Lung (tissue), 12 donors: ENCODE data around the gene PTPRD. TPM values are rescaled to one million over a fixed set of nuclear protein-coding genes. Genes with fewer than 3 reads are reported as not detected.

Experiments used
- ATAC-seq: fragments of 200-7000 bp; cut with Tn5 transposase; one replicate; pipeline ENCODE4 v1.9.1; 2020; ENCODE audit warnings: moderate number of reproducible peaks; ENCODE audit not compliant: insufficient read depth, low FRiP score
- DNase-seq, 3 donors: peaks; one replicate each; pipeline ENCODE4 v3.0.0-alpha.2; 2013 to 2017
- H3K27ac ChIP-seq, 2 donors: one replicate each; pipeline ENCODE4 v1.5.1; 2013; ENCODE audit warnings: mild to moderate bottlenecking in 2 of 2, moderate library complexity in 2 of 2, control low read depth in 1 of 2, inconsistent platforms in 1 of 2, low read depth in 1 of 2, low read length in 1 of 2
- H3K27me3 ChIP-seq, 3 donors: one replicate each; pipeline ENCODE4 v1.5.1; 2013; ENCODE audit warnings: low read length in 2 of 3; ENCODE audit not compliant: control insufficient read depth in 3 of 3, insufficient read depth in 3 of 3
- H3K36me3 ChIP-seq, 4 donors: one replicate each; pipeline ENCODE4 v1.5.1; 2013; ENCODE audit warnings: low read length in 4 of 4, mild to moderate bottlenecking in 1 of 4, moderate library complexity in 1 of 4; ENCODE audit not compliant: control insufficient read depth in 4 of 4, insufficient read depth in 4 of 4
- H3K4me1 ChIP-seq, 5 donors: one replicate each; pipeline ENCODE4 v1.5.1; 2013; ENCODE audit warnings: low read length in 5 of 5, mild to moderate bottlenecking in 2 of 5, moderate library complexity in 1 of 5; ENCODE audit not compliant: control insufficient read depth in 5 of 5, insufficient read depth in 5 of 5
- H3K4me3 ChIP-seq: one replicate; pipeline ENCODE4 v1.5.1; 2013; ENCODE audit warnings: mild to moderate bottlenecking, control low read depth, moderate library complexity
- H3K9ac ChIP-seq, 2 donors: one replicate each; pipeline ENCODE4 v1.5.1; 2013; ENCODE audit warnings: low read length in 2 of 2, control low read depth in 1 of 2; ENCODE audit not compliant: insufficient read depth in 1 of 2
- H3K9me3 ChIP-seq, 4 donors: one replicate each; pipeline ENCODE4 v1.5.1; 2013; ENCODE audit warnings: low read length in 3 of 4, mild to moderate bottlenecking in 1 of 4, moderate library complexity in 1 of 4; ENCODE audit not compliant: control insufficient read depth in 4 of 4, insufficient read depth in 3 of 4
- WGBS, 2 donors: extraction: QIAGEN DNeasy Blood & Tissue Kit; methylation state at CpG; one replicate each; pipeline ENCODE4 v1.1.7; 2013; 5-methylcytosine and 5-hydroxymethylcytosine counted together
- polyA plus RNA-seq, 2 donors: library from polyadenylated mRNA; stranded (reverse); fragments of 200-250 nt; gene quantifications; one replicate each; pipeline ENCODE4 v1.2.1, GENCODE V29; 2013
- total RNA-seq, 2 donors: library from RNA; depleted of rRNA in 1 of 2; stranded (reverse); fragments of >200 nt in 1 of 2; gene quantifications; one replicate each; pipeline ENCODE4 v1.2.1, GENCODE V29; 2014 to 2021
- TF ChIP-seq, protein P1 (sequence below): IDR thresholded peaks from 2 replicates; pipeline ENCODE4 v1.5.1; 2012; ENCODE audit warnings: mild to moderate bottlenecking; ENCODE audit errors: control extremely low read depth, extremely low read depth
- donor health status: control.
- donor health status: control.
- donor health status: Bipolar disorder and iron deficiency.
- donor health status: healthy.
- donor health status: DM: yes; HTN: yes; CAD: no.

The PTPRD gene
- total and polyA plus RNA-seq, 4 donors, result 1.9 to 145 (median 13.7) TPM

DNA sequence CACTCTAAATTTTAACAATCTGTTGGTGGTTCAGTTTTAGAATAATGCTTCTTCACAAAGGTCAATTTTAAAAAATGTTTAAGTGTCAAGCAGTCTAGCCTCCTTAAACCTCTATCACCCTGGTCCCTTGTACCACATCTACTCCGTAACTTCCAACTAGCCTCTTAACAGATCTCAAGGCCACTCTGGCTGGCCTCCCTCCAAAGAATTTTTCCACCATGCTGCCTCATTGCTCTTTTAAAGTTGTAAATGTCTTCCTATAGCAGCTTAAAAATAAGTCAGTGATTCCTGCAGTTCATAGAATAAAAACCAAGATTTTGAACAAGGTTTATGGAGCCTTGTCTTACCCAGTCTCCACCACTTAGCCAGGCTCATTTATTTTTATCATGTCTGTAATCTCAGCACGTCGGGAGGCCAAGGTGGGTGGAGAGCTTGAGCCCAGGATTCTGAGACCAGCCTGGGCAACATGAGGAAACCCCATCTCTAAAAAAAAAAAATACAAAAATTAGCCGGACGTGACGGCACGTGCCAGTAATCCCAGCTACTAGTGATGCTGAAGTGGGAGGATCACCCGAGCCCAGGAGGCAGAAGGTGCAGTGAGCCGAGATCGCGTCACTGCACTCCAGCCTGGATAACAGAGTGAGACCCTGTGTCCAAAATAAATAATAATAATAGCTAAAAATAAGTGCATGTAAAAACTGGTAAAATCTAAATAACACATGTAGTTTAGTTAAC lies 1888.4 kb downstream of the PTPRD start:
- 90 to 92% methylated on average over 11 of the region's 11 CpGs for WGBS, 2 donors
- TF ChIP-seq, protein P1, sequence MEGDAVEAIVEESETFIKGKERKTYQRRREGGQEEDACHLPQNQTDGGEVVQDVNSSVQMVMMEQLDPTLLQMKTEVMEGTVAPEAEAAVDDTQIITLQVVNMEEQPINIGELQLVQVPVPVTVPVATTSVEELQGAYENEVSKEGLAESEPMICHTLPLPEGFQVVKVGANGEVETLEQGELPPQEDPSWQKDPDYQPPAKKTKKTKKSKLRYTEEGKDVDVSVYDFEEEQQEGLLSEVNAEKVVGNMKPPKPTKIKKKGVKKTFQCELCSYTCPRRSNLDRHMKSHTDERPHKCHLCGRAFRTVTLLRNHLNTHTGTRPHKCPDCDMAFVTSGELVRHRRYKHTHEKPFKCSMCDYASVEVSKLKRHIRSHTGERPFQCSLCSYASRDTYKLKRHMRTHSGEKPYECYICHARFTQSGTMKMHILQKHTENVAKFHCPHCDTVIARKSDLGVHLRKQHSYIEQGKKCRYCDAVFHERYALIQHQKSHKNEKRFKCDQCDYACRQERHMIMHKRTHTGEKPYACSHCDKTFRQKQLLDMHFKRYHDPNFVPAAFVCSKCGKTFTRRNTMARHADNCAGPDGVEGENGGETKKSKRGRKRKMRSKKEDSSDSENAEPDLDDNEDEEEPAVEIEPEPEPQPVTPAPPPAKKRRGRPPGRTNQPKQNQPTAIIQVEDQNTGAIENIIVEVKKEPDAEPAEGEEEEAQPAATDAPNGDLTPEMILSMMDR, result no peak
- no peak for ATAC-seq
- peaks cover 0 to 3% (median under 1%) of the 10 kb centered on the region in 4 donors for H3K36me3 ChIP-seq
- H3K4me1 ChIP-seq, result peaks cover 0 to 4% (median 0%) of the 10 kb centered on the region in 5 donors
- DNase-seq, result peak in 1 of 3 donors; percentile 30
- H3K27ac ChIP-seq, result no peak overlapping the region
- H3K9ac ChIP-seq, result no peak overlapping the region
- H3K4me3 ChIP-seq, result no peak overlapping the region
- no peaks in the 10 kb centered on the region for H3K9me3 ChIP-seq
- peaks cover 0 to 3% (median 0%) of the 10 kb centered on the region in 3 donors for H3K27me3 ChIP-seq

DNA sequence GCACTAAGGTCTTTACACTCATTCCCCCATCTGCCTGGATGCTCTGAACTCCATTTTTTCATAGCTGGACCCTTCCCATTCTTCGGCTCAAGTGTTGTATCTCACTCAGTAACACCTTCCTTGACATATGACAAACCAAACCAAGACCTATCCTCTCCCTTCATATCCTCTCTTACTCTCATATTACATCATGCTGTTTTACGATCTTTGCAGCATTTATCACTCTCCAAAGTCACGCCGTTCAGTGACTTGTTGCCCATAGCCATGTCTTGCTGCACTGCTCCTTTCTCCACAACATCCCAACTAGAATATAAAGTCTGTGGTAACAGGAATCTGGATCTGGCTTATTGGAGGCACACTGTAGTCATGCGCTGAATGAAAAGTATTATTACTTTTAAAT lies 1889.6 kb downstream of the PTPRD start:
- Histone ChIP-seq H3K27ac (no peak overlapping the region), H3K9ac (no peak overlapping the region), H3K9me3 (no peaks in the 10 kb centered on the region), H3K36me3 (peaks cover 0 to 3% (median 0%) of the 10 kb centered on the region in 4 donors), H3K27me3 (peaks cover 0 to 3% (median 0%) of the 10 kb centered on the region in 3 donors), H3K4me1 (peaks cover 0 to 4% (median 0%) of the 10 kb centered on the region in 5 donors), H3K4me3 (no peak overlapping the region)
- ATAC-seq, result no peak
- 95 to 96% methylated on average over 5 of the region's 5 CpGs for WGBS, 2 donors
- DNase-seq, result no peak
- TF ChIP-seq, protein P1, result no peak

DNA sequence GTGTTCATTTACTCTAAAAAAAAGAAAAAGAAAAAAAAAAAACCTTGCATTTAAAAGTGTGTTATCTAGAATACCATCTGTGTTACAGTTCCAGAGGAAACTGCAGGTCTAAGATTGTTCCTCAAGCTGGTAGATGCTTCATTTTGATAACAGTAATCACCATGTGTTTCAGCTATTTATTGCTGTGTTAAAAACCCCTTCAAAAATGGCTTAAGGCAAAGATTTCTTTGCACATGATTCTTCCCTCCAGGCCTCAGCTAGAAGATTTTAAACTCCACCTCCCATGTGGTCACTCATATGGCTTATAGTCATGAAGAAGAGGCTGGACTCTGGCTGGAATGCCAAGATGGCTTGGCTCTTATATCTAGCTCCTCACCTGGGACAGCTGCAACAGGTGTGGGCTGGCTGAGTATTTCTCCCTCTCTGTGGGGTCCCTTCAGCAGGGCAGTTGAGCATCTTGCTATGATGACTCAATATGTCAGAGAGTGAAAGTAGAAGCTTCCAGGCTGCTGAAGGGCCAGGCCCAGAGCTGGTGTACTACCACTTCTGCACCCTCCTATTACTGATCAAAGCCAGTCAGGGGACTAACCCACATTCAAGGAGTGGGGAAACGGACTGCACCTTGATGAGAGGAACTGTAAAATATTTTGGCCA lies 1892.8 kb downstream of the PTPRD start:
- no peaks in the 10 kb centered on the region for H3K9me3 ChIP-seq
- TF ChIP-seq, protein P1, result no peak
- no peak for ATAC-seq
- H3K36me3 ChIP-seq, result no peaks in the 10 kb centered on the region
- H3K27ac ChIP-seq, result no peak overlapping the region
- peaks cover 0 to 3% (median 0%) of the 10 kb centered on the region in 3 donors for H3K27me3 ChIP-seq
- no peak overlapping the region for H3K4me3 ChIP-seq
- 56 to 67% methylated on average over 1 of the region's 1 CpG for WGBS, 2 donors
- DNase-seq, result no peak
- H3K4me1 ChIP-seq, result peaks cover 0 to 4% (median 0%) of the 10 kb centered on the region in 5 donors
- no peak overlapping the region for H3K9ac ChIP-seq
